K562 (cell line): ENCODE data around the gene ASPDH. TPM values are rescaled to one million over a fixed set of nuclear protein-coding genes. Genes with fewer than 3 reads are reported as not detected.

Source experiments
- ADNP ChIP-seq: fragments of 200-800 bp; sonication (Bioruptor generic); IDR thresholded peaks from 2 replicates; pipeline ENCODE4 v1.6.1; 2016; ENCODE audit warnings: missing genetic modification characterization, missing compliant biosample characterization
- CBX1 ChIP-seq: sonication (generic); IDR thresholded peaks from 2 replicates; pipeline ENCODE4 v1.6.1; 2016; ENCODE audit warnings: antibody characterized with exemption, low read depth, mild to moderate bottlenecking
- CREM ChIP-seq: IDR thresholded peaks from 2 replicates; pipeline ENCODE4 v1.6.1; 2014; ENCODE audit warnings: antibody characterized with exemption, low read depth
- CTBP1 ChIP-seq: fragments of 450-650 bp; IDR thresholded peaks from 2 replicates; pipeline ENCODE4 v1.6.1; 2016; ENCODE audit warnings: borderline replicate concordance
- EP400 ChIP-seq: fragments of 450-650 bp; IDR thresholded peaks from 2 replicates; pipeline ENCODE4 v1.6.1; 2017; ENCODE audit warnings: antibody characterized with exemption, mild to moderate bottlenecking, moderate library complexity
- GTF3C2 ChIP-seq: IDR thresholded peaks from 3 replicates; pipeline ENCODE4 v1.6.1; 2011; ENCODE audit warnings: borderline replicate concordance, mild to moderate bottlenecking, moderate library complexity; ENCODE audit not compliant: insufficient read length; ENCODE audit errors: extremely low read depth
- HDAC2 ChIP-seq: fragments of 450-650 bp; IDR thresholded peaks from 2 replicates; pipeline ENCODE4 v1.6.1; 2016; ENCODE audit warnings: mild to moderate bottlenecking
- KDM5B ChIP-seq: fragments of 200-600 bp; sonication (generic); IDR thresholded peaks from 2 replicates; pipeline ENCODE4 v1.6.1; 2012; ENCODE audit warnings: low read depth, mild to moderate bottlenecking, moderate library complexity, low read length, control low read depth, inconsistent platforms; ENCODE audit not compliant: insufficient replicate concordance
- MTA3 ChIP-seq: fragments of 450-650 bp; formaldehyde crosslinking; IDR thresholded peaks from 2 replicates; pipeline ENCODE4 v1.6.1; 2017; ENCODE audit warnings: mild to moderate bottlenecking, borderline replicate concordance
- NFATC3 ChIP-seq: fragments of 450-650 bp; IDR thresholded peaks from 2 replicates; pipeline ENCODE4 v1.6.1; 2017; ENCODE audit warnings: mild to moderate bottlenecking
- NFXL1 ChIP-seq: fragments of 450-650 bp; formaldehyde crosslinking; IDR thresholded peaks from 2 replicates; pipeline ENCODE4 v1.4.0; 2021; ENCODE audit warnings: mild to moderate bottlenecking
- NR2C2 ChIP-seq, 2 experiments: fragments of 200-800 bp in 1 of 2; sonication (Bioruptor generic) in 1 of 2; sonication (generic) in 1 of 2; formaldehyde crosslinking in 1 of 2; IDR thresholded peaks; 2 replicates each; pipeline versions ENCODE4 v1.6.1 to v1.8.0; 2016 to 2022; ENCODE audit warnings: mild to moderate bottlenecking in 1 of 2, missing compliant biosample characterization in 1 of 2, missing genetic modification characterization in 1 of 2, missing genetic modification reagents in 1 of 2
- PCBP2 ChIP-seq: fragments of 200-400 bp; formaldehyde crosslinking; IDR thresholded peaks from 2 replicates; pipeline ENCODE4 v1.6.1; 2018; ENCODE audit warnings: low read length, low read depth, mild to moderate bottlenecking, moderate library complexity; ENCODE audit not compliant: poor library complexity, severe bottlenecking
- PHTF2 ChIP-seq: fragments of 250-450 bp; sonication (Bioruptor Pico); IDR thresholded peaks from 2 replicates; pipeline ENCODE4 v1.5.0; 2021; ENCODE audit warnings: mild to moderate bottlenecking
- RBM15 ChIP-seq: fragments of 200-400 bp; formaldehyde crosslinking; IDR thresholded peaks from 2 replicates; pipeline ENCODE4 v1.6.1; 2018; ENCODE audit warnings: mild to moderate bottlenecking, low read length, moderate library complexity; ENCODE audit not compliant: insufficient read depth
- RBM39 ChIP-seq: fragments of 200-400 bp; formaldehyde crosslinking; optimal IDR thresholded peaks from 2 replicates; pipeline ENCODE3; 2018; ENCODE audit warnings: low read depth, low read length
- RFX5 ChIP-seq: IDR thresholded peaks from 2 replicates; pipeline ENCODE4 v1.6.1; 2011; ENCODE audit warnings: low read depth, mild to moderate bottlenecking, improper control_type of control experiment, low read length
- SNIP1 ChIP-seq: fragments of 450-650 bp; IDR thresholded peaks from 2 replicates; pipeline ENCODE4 v1.7.1; 2017; ENCODE audit warnings: low read depth, mild to moderate bottlenecking
- SRF ChIP-seq, 2 experiments: fragments of 250-450, 450-650 bp in 1 of 2; sonication (Bioruptor Pico) in 1 of 2; sonication (generic) in 1 of 2; formaldehyde crosslinking; IDR thresholded peaks; 2 replicates each; pipeline versions ENCODE4 v1.5.0 to v1.5.1; 2020 to 2022; ENCODE audit warnings: mild to moderate bottlenecking in 1 of 2, missing genetic modification reagents in 1 of 2
- XRCC5 ChIP-seq: fragments of 200-400 bp; formaldehyde crosslinking; IDR thresholded peaks from 2 replicates; pipeline ENCODE4 v1.6.1; 2017; ENCODE audit warnings: low read depth, mild to moderate bottlenecking, low read length
- ZEB2 ChIP-seq: fragments of 450-650 bp; IDR thresholded peaks from 2 replicates; pipeline ENCODE4 v1.6.1; 2016
- ZNF23 ChIP-seq: fragments of 250-450 bp; sonication (Bioruptor Pico); IDR thresholded peaks from 2 replicates; pipeline ENCODE4 v1.4.0; 2020; ENCODE audit warnings: mild to moderate bottlenecking
- polyA plus RNA-seq, 8 experiments: library from polyadenylated mRNA; depleted of rRNA in 4 of 8; stranded (reverse) in 5 of 8; unstranded in 3 of 8; fragments of >200 nt; fragmentation: Nextera tagmentation in 2 of 8; fragmentation: Illumina TruSeq in 1 of 8; extraction: Ambion mirVana in 2 of 8; extraction: Trizol in 1 of 8; gene quantifications; 2 replicates each; pipeline versions ENCODE4 v1.2.1 to v1.2.3, GENCODE V29; 2011 to 2014; ENCODE audit warnings: inconsistent platforms in 1 of 8, missing spikeins in 1 of 8
- total RNA-seq, 7 experiments: library from RNA; depleted of rRNA in 6 of 7; stranded (reverse); fragments of >200 nt in 6 of 7; fragmentation: Illumina TruSeq in 2 of 7; extraction: Trizol in 2 of 7; gene quantifications; 2 replicates each; pipeline versions ENCODE4 v1.2.1 to v1.2.3, GENCODE V29; 2011 to 2021; ENCODE audit warnings: low replicate concordance in 1 of 7
- TF ChIP-seq, protein P1 (sequence below): fragments of 250-450 bp; sonication (Bioruptor Pico); IDR thresholded peaks from 2 replicates; pipeline ENCODE4 v1.5.0; 2021
- TF ChIP-seq, protein P2 (sequence below): fragments of 200-800 bp; sonication (Bioruptor generic); IDR thresholded peaks from 2 replicates; pipeline ENCODE4 v1.6.1; 2017; ENCODE audit warnings: missing genetic modification characterization, missing compliant biosample characterization

ASPDH gene
- total and polyA plus RNA-seq, 9 of the 15 experiments (the other 6 are each of a cell fraction or from before 2014, with no cell fraction given) = not detected

- TF ChIP-seq SRF (CRISPR knock-in tag; IDR thresholded peaks at IDR 0.05) (no peak; a peak in 1 of 4 replicates), XRCC5 (peak; percentile 93), NR2C2 (CRISPR knock-in tag; IDR thresholded peaks at IDR 0.05) (no peak), NR2C2 (tag; IDR thresholded peaks at IDR 0.05) (peak; percentile 17; the same call in 1 of the 2 replicates), PHTF2 (CRISPR knock-in tag) (no peak), CBX1 (0 out of 2 replicates have a peak, but pooled peaks have one; percentile 34), KDM5B (no peak), PCBP2 (no peak), NFXL1 (no peak), ADNP (tag) (no peak), RFX5 (no peak), GTF3C2 (no peak), CTBP1 (peak; percentile 51; the same call in 1 of the 2 replicates), ZNF23 (CRISPR knock-in tag) (no peak), SNIP1 (no peak), NFATC3 (no peak), RBM15 (no peak), ZEB2 (no peak), HDAC2 (peak; percentile 75), MTA3 (peak; percentile 82; the same call in 1 of the 2 replicates), RBM39 (no peak), CREM (0 out of 2 replicates have a peak, but pooled peaks have one; percentile 34), EP400 (no peak)
- TF ChIP-seq, protein P1, sequence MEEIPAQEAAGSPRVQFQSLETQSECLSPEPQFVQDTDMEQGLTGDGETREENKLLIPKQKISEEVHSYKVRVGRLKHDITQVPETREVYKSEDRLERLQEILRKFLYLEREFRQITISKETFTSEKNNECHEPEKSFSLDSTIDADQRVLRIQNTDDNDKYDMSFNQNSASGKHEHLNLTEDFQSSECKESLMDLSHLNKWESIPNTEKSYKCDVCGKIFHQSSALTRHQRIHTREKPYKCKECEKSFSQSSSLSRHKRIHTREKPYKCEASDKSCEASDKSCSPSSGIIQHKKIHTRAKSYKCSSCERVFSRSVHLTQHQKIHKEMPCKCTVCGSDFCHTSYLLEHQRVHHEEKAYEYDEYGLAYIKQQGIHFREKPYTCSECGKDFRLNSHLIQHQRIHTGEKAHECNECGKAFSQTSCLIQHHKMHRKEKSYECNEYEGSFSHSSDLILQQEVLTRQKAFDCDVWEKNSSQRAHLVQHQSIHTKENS (CRISPR knock-in tag) = no peak
- TF ChIP-seq, protein P2, sequence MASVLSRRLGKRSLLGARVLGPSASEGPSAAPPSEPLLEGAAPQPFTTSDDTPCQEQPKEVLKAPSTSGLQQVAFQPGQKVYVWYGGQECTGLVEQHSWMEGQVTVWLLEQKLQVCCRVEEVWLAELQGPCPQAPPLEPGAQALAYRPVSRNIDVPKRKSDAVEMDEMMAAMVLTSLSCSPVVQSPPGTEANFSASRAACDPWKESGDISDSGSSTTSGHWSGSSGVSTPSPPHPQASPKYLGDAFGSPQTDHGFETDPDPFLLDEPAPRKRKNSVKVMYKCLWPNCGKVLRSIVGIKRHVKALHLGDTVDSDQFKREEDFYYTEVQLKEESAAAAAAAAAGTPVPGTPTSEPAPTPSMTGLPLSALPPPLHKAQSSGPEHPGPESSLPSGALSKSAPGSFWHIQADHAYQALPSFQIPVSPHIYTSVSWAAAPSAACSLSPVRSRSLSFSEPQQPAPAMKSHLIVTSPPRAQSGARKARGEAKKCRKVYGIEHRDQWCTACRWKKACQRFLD = no peak
Observed at GRCh38 chr19:50556282-50557008, 42.7 kb upstream of the ASPDH start (continued).
